ENCODE measurements around the gene PILRB. TPM values are rescaled to one million over a fixed set of nuclear protein-coding genes. Genes with fewer than 3 reads are reported as not detected.
A peak's percentile ranks its signal among the peaks of the same experiment; 100 is the strongest.

The PILRB gene
- total RNA-seq, 4 donors from 2014 or later, result 80.0 to 239 (median 113) TPM

DNA sequence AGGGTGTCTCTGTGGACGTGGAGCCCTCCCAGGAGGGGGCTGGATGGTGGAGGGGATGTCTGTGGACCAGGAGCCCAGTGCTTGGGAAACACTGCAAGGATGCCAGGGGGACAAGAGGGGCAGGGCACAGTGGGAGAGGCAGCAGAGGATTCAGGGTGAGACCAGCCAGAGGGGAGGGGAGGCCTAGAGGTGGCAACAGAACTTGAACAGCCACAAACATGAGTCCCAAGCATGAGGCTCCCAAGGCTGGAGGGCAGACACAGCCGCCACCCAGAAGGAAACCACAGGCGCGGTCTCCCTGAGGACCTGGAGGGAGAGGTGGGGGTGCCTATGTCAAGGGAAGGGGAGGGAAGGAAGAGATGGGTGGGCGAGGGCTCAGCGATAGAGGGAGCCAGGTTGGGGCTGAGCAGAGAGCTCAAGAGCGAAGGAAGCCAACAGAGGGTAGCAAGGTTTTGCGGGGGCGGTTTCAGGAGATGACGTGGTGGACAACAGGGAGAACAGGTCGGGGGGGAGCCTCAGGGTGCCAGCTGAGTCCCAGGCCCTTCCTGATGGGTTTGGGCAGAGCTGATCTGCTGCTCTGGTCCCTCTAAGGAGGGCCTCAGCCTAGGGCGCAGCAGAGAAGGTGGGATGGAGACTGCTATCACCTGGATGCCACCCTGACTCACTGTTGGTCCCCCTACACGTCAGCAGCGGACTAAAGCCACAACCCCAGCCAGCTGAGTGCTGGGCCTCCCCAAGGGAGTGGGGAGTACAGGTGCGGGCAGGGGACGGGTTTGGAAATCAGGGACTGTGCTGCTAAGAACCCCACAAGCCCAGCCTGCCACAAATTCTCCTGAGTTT is 8.7 kb downstream of the PILRB start:
- in situ Hi-C loops (cut with MboI; ENCODE audit: low pct_ligation_motif_present in 1 of 4, low pct_unique_long_range_greater_than_20kb in 1 of 4, low sequenced_read_pairs in 3 of 4), result no loop called here
- no peaks in the 10 kb centered on the region for H3K9me3 ChIP-seq
- H3K27me3 ChIP-seq, result no peaks in the 10 kb centered on the region
- H3K4me1 ChIP-seq, result peaks cover 0 to 4% (median 0%) of the 10 kb centered on the region in 4 donors
- peak; percentile 41 for DNase-seq
- intact Hi-C loops (cut with DNase I; ENCODE audit: low total_unique reads), result no loop called here
- peaks cover 0 to 16% (median 4%) of the 10 kb centered on the region in 4 donors for H3K36me3 ChIP-seq
- TF ChIP-seq EP300 (IDR thresholded peaks at IDR 0.05; ENCODE audit: low read depth) (no peak), POLR2A (IDR thresholded peaks at IDR 0.05) (peak; percentile 21)
- 61 to 82% methylated on average over 3 to 16 of the region's 16 CpGs for WGBS, 2 donors (ENCODE audit: low coverage in 1 of 2)
- H3K4me3 ChIP-seq, result no peak overlapping the region
- H3K27ac ChIP-seq, result peak overlapping the region in 3 of 4 donors; percentile 24 to 62 (median 26)

DNA sequence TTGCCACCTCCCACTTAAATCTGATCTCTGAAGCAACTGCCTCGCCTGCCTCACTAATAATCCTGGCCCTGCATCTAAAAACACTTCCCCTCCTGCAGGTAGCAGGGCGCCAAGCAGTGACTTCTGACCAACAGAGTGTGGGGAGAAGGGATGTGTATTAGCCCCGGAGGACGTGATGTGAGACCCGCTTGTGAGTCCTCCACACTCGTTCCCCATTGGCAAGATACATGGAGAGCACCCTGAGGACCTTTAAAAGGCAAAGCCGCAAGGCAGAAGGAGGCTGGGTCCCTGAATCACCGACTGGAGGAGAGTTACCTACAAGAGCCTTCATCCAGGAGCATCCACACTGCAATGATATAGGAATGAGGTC is 9.3 kb downstream of the PILRB start:
- Histone ChIP-seq H3K36me3 (peaks cover 0 to 9% (median 2%) of the 10 kb centered on the region in 4 donors), H3K27me3 (no peaks in the 10 kb centered on the region), H3K4me1 (peaks cover 0 to 4% (median 0%) of the 10 kb centered on the region in 4 donors), H3K4me3 (no peak overlapping the region), H3K9me3 (no peaks in the 10 kb centered on the region), H3K27ac (peak overlapping the region in 2 of 4 donors; percentile 4 to 62)
- in situ Hi-C loops (cut with MboI; ENCODE audit: low pct_ligation_motif_present in 1 of 4, low pct_unique_long_range_greater_than_20kb in 1 of 4, low sequenced_read_pairs in 3 of 4), result no loop called here
- TF ChIP-seq POLR2AphosphoS5 (IDR thresholded peaks at IDR 0.05) (no peak), EP300 (IDR thresholded peaks at IDR 0.05; ENCODE audit: low read depth) (no peak), POLR2A (IDR thresholded peaks at IDR 0.05) (no peak)
- TF ChIP-seq, protein P1, sequence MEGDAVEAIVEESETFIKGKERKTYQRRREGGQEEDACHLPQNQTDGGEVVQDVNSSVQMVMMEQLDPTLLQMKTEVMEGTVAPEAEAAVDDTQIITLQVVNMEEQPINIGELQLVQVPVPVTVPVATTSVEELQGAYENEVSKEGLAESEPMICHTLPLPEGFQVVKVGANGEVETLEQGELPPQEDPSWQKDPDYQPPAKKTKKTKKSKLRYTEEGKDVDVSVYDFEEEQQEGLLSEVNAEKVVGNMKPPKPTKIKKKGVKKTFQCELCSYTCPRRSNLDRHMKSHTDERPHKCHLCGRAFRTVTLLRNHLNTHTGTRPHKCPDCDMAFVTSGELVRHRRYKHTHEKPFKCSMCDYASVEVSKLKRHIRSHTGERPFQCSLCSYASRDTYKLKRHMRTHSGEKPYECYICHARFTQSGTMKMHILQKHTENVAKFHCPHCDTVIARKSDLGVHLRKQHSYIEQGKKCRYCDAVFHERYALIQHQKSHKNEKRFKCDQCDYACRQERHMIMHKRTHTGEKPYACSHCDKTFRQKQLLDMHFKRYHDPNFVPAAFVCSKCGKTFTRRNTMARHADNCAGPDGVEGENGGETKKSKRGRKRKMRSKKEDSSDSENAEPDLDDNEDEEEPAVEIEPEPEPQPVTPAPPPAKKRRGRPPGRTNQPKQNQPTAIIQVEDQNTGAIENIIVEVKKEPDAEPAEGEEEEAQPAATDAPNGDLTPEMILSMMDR (IDR thresholded peaks at IDR 0.05), result no peak
- intact Hi-C loops (cut with DNase I; ENCODE audit: low total_unique reads), result no loop called here
- DNase-seq, result no peak
- 93% methylated on average over 8 of the region's 8 CpGs; no CpG with 5 or more reads in 1 of the 2 donors for WGBS, 2 donors (ENCODE audit: low coverage in 1 of 2)

DNA sequence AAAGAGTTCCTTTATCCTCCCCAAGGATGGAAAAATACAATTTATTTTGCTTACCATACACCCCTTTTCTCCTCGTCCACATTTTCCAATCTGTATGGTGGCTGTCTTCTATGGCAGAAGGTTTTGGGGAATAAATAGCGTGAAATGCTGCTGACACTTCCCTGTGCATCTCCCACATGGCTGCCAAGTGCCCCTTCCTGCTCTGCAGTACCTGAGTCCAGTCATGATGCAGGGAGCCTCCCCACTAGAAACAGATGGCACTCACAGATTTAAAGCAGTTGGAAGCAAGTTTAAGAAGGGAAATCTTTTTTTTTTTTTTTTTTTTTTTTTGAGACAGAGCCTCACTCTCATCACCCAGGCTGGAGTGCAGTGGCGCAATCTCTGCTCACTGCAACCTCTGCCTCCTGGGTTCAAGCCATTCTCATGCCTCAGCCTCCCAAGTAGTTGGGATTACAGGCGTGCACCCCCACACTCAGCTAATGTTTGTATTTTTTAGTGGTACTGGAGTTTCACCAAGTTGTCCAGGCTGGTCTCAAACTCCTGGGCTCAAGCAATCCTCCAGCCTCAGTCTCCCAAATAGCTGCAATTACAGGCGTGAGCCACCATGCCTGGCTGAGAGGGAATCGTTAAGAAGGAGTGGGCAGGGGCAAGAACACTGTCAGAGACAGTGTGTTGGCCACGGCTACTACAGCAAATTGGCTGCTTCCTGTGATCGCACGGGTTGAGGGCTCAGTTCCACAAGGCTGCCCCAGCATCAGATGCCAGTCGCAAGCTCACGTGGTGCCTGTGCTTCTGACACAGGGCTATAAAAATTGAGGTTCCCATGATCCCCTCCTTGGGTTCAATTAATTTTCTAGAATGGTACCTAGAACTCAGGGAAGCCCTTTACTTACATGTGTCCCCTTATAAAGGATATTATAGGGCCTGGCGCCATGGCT is 10.0 kb downstream of the PILRB start:
- intact Hi-C loops (cut with DNase I; ENCODE audit: low total_unique reads), result no loop called here
- peak overlapping the region; percentile 41 to 71 (median 58) for H3K27ac ChIP-seq
- TF ChIP-seq POLR2AphosphoS5 (IDR thresholded peaks at IDR 0.05) (peak in 1 of 3 donors; percentile 17), POLR2A (IDR thresholded peaks at IDR 0.05) (no peak)
- H3K4me3 ChIP-seq, result no peak overlapping the region
- in situ Hi-C loops (cut with MboI; ENCODE audit: low pct_ligation_motif_present in 1 of 4, low pct_unique_long_range_greater_than_20kb in 1 of 4, low sequenced_read_pairs in 3 of 4), result no loop called here
- H3K27me3 ChIP-seq, result no peaks in the 10 kb centered on the region
- WGBS, 2 donors (ENCODE audit: low coverage in 1 of 2), result 89% methylated on average over 12 of the region's 12 CpGs; no CpG with 5 or more reads in 1 of the 2 donors
- H3K36me3 ChIP-seq, result peaks cover 0 to 2% (median 0%) of the 10 kb centered on the region in 4 donors
- DNase-seq, result peak; percentile 32
- no peaks in the 10 kb centered on the region for H3K9me3 ChIP-seq
- peaks cover 0 to 9% (median 0%) of the 10 kb centered on the region in 4 donors for H3K4me1 ChIP-seq

DNA sequence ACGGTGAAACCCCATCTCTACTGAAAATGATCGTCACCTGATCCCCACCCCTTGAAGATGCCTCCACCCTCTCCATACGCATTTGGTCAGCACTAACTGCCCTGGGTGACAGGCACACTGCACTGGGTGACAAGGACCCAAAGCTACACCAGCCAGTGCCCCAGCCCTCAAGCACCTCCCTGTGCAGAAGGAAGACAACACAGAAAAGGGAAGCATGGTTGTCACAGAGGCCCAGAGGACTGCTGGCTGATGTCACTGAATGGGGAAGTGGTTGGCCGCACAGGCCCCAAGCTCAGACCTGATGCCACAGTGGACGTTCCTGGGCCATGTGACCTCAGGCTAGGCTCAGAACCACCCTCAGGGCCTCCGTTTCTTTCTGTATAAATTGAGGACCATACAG is 11.2 kb downstream of the PILRB start:
- intact Hi-C loops (cut with DNase I; ENCODE audit: low total_unique reads) (no loop called here), in situ Hi-C loops (cut with MboI; ENCODE audit: low pct_ligation_motif_present in 1 of 4, low pct_unique_long_range_greater_than_20kb in 1 of 4, low sequenced_read_pairs in 3 of 4) (no loop called here)
- Histone ChIP-seq H3K36me3 (no peaks in the 10 kb centered on the region), H3K27me3 (no peaks in the 10 kb centered on the region), H3K9me3 (no peaks in the 10 kb centered on the region), H3K27ac (peak overlapping the region; percentile 50 to 71 (median 60)), H3K4me3 (no peak overlapping the region), H3K4me1 (peaks cover 0 to 9% (median 0%) of the 10 kb centered on the region in 4 donors)
- peak; percentile 75 for DNase-seq
- TF ChIP-seq EP300 (IDR thresholded peaks at IDR 0.05; ENCODE audit: low read depth) (no peak), POLR2AphosphoS5 (IDR thresholded peaks at IDR 0.05) (peak in 2 of 3 donors; percentile 12 to 61)
- 40 to 63% methylated on average over 2 to 6 of the region's 6 CpGs for WGBS, 2 donors (ENCODE audit: low coverage in 1 of 2)

DNA sequence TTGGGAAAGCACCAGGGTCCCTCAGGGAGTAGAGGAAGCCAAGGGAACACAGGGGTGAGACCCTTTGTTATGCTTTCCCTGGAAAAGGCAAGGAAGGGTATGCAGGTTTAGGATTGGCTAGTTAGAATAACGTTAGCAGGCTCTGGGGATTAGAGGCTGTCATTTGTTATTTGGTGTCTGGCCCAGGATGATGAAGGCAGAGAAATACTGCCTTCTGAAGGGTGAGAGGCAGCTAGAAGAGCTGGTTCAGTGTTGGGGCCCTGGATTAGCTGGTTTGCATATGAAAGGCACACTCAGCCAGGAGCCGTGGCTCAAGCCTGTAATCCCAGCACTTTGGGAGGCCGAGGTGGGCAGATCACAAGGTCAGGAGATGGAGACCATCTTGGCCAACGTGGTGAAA is 12.4 kb downstream of the PILRB start:
- WGBS, 2 donors (ENCODE audit: low coverage in 1 of 2), result 29 to 63% methylated on average over 1 to 4 of the region's 4 CpGs
- intact Hi-C loops (cut with DNase I; ENCODE audit: low total_unique reads), result no loop called here
- in situ Hi-C loops (cut with MboI; ENCODE audit: low pct_ligation_motif_present in 1 of 4, low pct_unique_long_range_greater_than_20kb in 1 of 4, low sequenced_read_pairs in 3 of 4), result no loop called here
- no peak for DNase-seq
- H3K9me3 ChIP-seq, result no peaks in the 10 kb centered on the region
- H3K27me3 ChIP-seq, result no peaks in the 10 kb centered on the region
- peak overlapping the region in 2 of 4 donors; percentile 50 to 70 for H3K27ac ChIP-seq
- H3K36me3 ChIP-seq, result no peaks in the 10 kb centered on the region
- no peak overlapping the region for H3K4me3 ChIP-seq
- peaks cover 0 to 9% (median 0%) of the 10 kb centered on the region in 4 donors for H3K4me1 ChIP-seq
- TF ChIP-seq POLR2A (IDR thresholded peaks at IDR 0.05) (no peak), EP300 (IDR thresholded peaks at IDR 0.05; ENCODE audit: low read depth) (no peak), POLR2AphosphoS5 (IDR thresholded peaks at IDR 0.05) (no peak)
- TF ChIP-seq, protein P1 (IDR thresholded peaks at IDR 0.05), result no peak

Data from transverse colon (tissue), 4 donors.